H1 (cell line): ENCODE results near the gene DYNC2I2. TPM values are rescaled to one million over a fixed set of nuclear protein-coding genes. Genes with fewer than 3 reads are reported as not detected.
A peak's percentile ranks its signal among the peaks of the same experiment; 100 is the strongest.

Source experiments
- CTCF ChIA-PET: fragments of 300-600 bp; sonication (Branson Sonifier 250); formaldehyde crosslinking; loops from one replicate; lab custom pipeline; 2021; ENCODE audit not compliant: partially characterized antibody; lab: Charles Lee
- POLR2A ChIA-PET: fragments of 300-600 bp; sonication (Branson Sonifier 250); formaldehyde crosslinking; loops from one replicate; lab custom pipeline; 2021; ENCODE audit warnings: inconsistent platforms; ENCODE audit not compliant: partially characterized antibody; lab: Charles Lee
- DNase-seq, 2 experiments: peaks; one replicate each; pipeline versions ENCODE4 v3.0.0 to v3.0.0-alpha.2; 2010 to 2022; ENCODE audit warnings: low spot score in 2 of 2, low read depth in 1 of 2, mixed read lengths in 1 of 2
- FAIRE-seq: peaks from 2 replicates; lab custom pipeline; 2011; peaks lifted over from hg19 to GRCh38; lab: Jason Lieb, UNC
- H2AFZ ChIP-seq: 2 replicates; pipeline ENCODE4 v1.8.1; 2012; ENCODE audit warnings: low read length, inconsistent platforms
- H2AK5ac ChIP-seq: 2 replicates; pipeline ENCODE4 v1.6.1; 2013; ENCODE audit warnings: low read depth, low read length
- H2BK120ac ChIP-seq: replicated peaks from 2 replicates; pipeline ENCODE3; 2013; ENCODE audit warnings: low read depth, low read length, inconsistent platforms
- H2BK12ac ChIP-seq: 2 replicates; pipeline ENCODE4 v1.6.1; 2013; ENCODE audit warnings: low read depth, low read length
- H2BK15ac ChIP-seq: 2 replicates; pipeline ENCODE4 v1.6.1; 2013; ENCODE audit warnings: low read length
- H2BK20ac ChIP-seq: 2 replicates; pipeline ENCODE4 v1.6.1; 2013; ENCODE audit warnings: low read length
- H2BK5ac ChIP-seq: 2 replicates; pipeline ENCODE4 v1.6.1; 2013; ENCODE audit warnings: low read depth, low read length
- H3K14ac ChIP-seq: 2 replicates; pipeline ENCODE4 v1.6.1; 2013; ENCODE audit warnings: inconsistent platforms; ENCODE audit not compliant: insufficient read length
- H3K18ac ChIP-seq: 2 replicates; pipeline ENCODE4 v1.6.1; 2013; ENCODE audit warnings: low read length; ENCODE audit errors: extremely low read depth
- H3K23ac ChIP-seq: 2 replicates; pipeline ENCODE4 v1.6.1; 2013; ENCODE audit warnings: inconsistent platforms; ENCODE audit not compliant: insufficient read length
- H3K23me2 ChIP-seq: 2 replicates; pipeline ENCODE4 v1.6.1; 2013; ENCODE audit warnings: low read depth, low read length
- H3K27ac ChIP-seq: 2 replicates; pipeline ENCODE4 v1.6.1; 2011; ENCODE audit warnings: low read depth, low read length, inconsistent platforms
- H3K27me3 ChIP-seq, 4 experiments: replicated peaks in 1 of 4; 1 replicate in 1 of 4; 2 replicates in 3 of 4; pipeline versions ENCODE4 v1.6.1 to v1.8.1; 2011 to 2013; ENCODE audit warnings: low read length in 3 of 4, mild to moderate bottlenecking in 3 of 4, inconsistent platforms in 2 of 4, mixed read lengths in 2 of 4, moderate library complexity in 1 of 4; ENCODE audit not compliant: control insufficient read depth in 3 of 4, insufficient read depth in 3 of 4; ENCODE audit errors: extremely low read depth in 1 of 4
- H3K36me3 ChIP-seq, 4 experiments: 2 replicates each; pipeline versions ENCODE4 v1.6.1 to v1.8.1; 2011 to 2013; ENCODE audit warnings: mild to moderate bottlenecking in 4 of 4, low read length in 3 of 4, moderate library complexity in 2 of 4, control low read depth in 1 of 4, inconsistent platforms in 1 of 4; ENCODE audit not compliant: insufficient read depth in 4 of 4, control insufficient read depth in 2 of 4
- H3K4ac ChIP-seq: replicated peaks from 2 replicates; pipeline ENCODE3; 2013; ENCODE audit warnings: low read length, low read depth, mixed read lengths, inconsistent platforms; ENCODE audit not compliant: insufficient read length
- H3K4me1 ChIP-seq, 4 experiments: replicated peaks in 1 of 4; 1 replicate in 1 of 4; 2 replicates in 3 of 4; pipeline versions ENCODE4 v1.6.1 to v1.8.1; 2011 to 2013; ENCODE audit warnings: low read length in 3 of 4, inconsistent platforms in 2 of 4, mixed read lengths in 1 of 4; ENCODE audit not compliant: insufficient read depth in 4 of 4, control insufficient read depth in 3 of 4
- H3K4me2 ChIP-seq, 2 experiments: 2 replicates each; pipeline versions ENCODE4 v1.6.1 to v1.8.1; 2011 to 2013; ENCODE audit warnings: low read depth in 2 of 2, low read length in 2 of 2, control low read depth in 1 of 2, inconsistent platforms in 1 of 2, mild to moderate bottlenecking in 1 of 2; ENCODE audit not compliant: insufficient read depth in 1 of 2
- H3K4me3 ChIP-seq, 4 experiments: fragments of 200-600, 300-600 bp in 1 of 4; sonication (generic), shearing (Covaris generic), sonication (Bioruptor Twin) in 1 of 4; 2 replicates each; pipeline versions ENCODE4 v1.5.1 to v1.8.1; 2011 to 2016; ENCODE audit warnings: low read length in 4 of 4, low read depth in 3 of 4, control low read depth in 2 of 4, inconsistent platforms in 2 of 4, mild to moderate bottlenecking in 2 of 4, mixed read lengths in 1 of 4, moderate library complexity in 1 of 4; ENCODE audit not compliant: insufficient read depth in 2 of 4; ENCODE audit errors: extremely low read depth in 1 of 4
- H3K56ac ChIP-seq: replicated peaks from 2 replicates; pipeline ENCODE3; 2013; ENCODE audit warnings: low read depth, mild to moderate bottlenecking, mixed read lengths, low read length, inconsistent platforms; ENCODE audit not compliant: insufficient read length
- H3K79me1 ChIP-seq: 2 replicates; pipeline ENCODE4 v1.6.1; 2013; ENCODE audit warnings: low read depth, low read length, control low read depth
- H3K79me2 ChIP-seq, 2 experiments: 2 replicates each; pipeline versions ENCODE4 v1.6.1 to v1.8.1; 2012 to 2013; ENCODE audit warnings: low read length in 2 of 2, mild to moderate bottlenecking in 2 of 2, inconsistent platforms in 1 of 2; ENCODE audit not compliant: insufficient read depth in 2 of 2, control insufficient read depth in 1 of 2
- H3K9ac ChIP-seq, 4 experiments: replicated peaks in 1 of 4; 1 replicate in 1 of 4; 2 replicates in 3 of 4; pipeline versions ENCODE4 v1.6.1 to v1.8.1; 2011 to 2013; ENCODE audit warnings: low read depth in 3 of 4, low read length in 3 of 4, control low read depth in 2 of 4, mild to moderate bottlenecking in 2 of 4, moderate library complexity in 2 of 4, inconsistent platforms in 1 of 4; ENCODE audit errors: extremely low read depth in 1 of 4
- H3K9me3 ChIP-seq, 2 experiments: 2 replicates each; pipeline versions ENCODE4 v1.6.1 to v1.8.1; 2012 to 2013; ENCODE audit warnings: mild to moderate bottlenecking in 2 of 2, moderate library complexity in 2 of 2, control low read depth in 1 of 2, inconsistent platforms in 1 of 2, low read depth in 1 of 2, low read length in 1 of 2, mixed read lengths in 1 of 2; ENCODE audit not compliant: insufficient read depth in 2 of 2
- H4K20me1 ChIP-seq, 2 experiments: replicated peaks in 1 of 2; 2 replicates each; pipeline versions ENCODE3 to v1.8.1; 2011 to 2013; ENCODE audit warnings: inconsistent platforms in 2 of 2, low read length in 2 of 2, mild to moderate bottlenecking in 1 of 2; ENCODE audit not compliant: insufficient read depth in 2 of 2, control insufficient read depth in 1 of 2
- H4K5ac ChIP-seq: 2 replicates; pipeline ENCODE4 v1.6.1; 2013; ENCODE audit warnings: low read length, low read depth, mixed read lengths, inconsistent platforms; ENCODE audit not compliant: insufficient read length
- H4K8ac ChIP-seq: 2 replicates; pipeline ENCODE4 v1.8.0; 2013; ENCODE audit warnings: mild to moderate bottlenecking, moderate library complexity, low read length, inconsistent platforms; ENCODE audit not compliant: insufficient read depth; ENCODE audit errors: extremely low read depth
- H4K91ac ChIP-seq: replicated peaks from 2 replicates; pipeline ENCODE3; 2013; ENCODE audit warnings: low read length, mixed read lengths, inconsistent platforms; ENCODE audit not compliant: insufficient read length
- HDAC2 ChIP-seq, 2 experiments: fragments of 300-600 bp in 1 of 2; sonication (generic) in 1 of 2; IDR thresholded peaks; 2 replicates each; pipeline ENCODE4 v1.6.1; 2011 to 2012; ENCODE audit warnings: low read depth in 2 of 2, low read length in 2 of 2, mild to moderate bottlenecking in 2 of 2, moderate library complexity in 2 of 2, borderline replicate concordance in 1 of 2, inconsistent platforms in 1 of 2
- TAF7 ChIP-seq: optimal IDR thresholded peaks from 2 replicates; pipeline ENCODE3; 2011; ENCODE audit warnings: low read depth, mild to moderate bottlenecking, inconsistent platforms, low read length, moderate library complexity, borderline replicate concordance
- WGBS, 2 experiments: shearing (Covaris generic) in 1 of 2; methylation state at CpG; one replicate each; pipeline versions ENCODE4 v1.1.6 to v1.1.7; 2013 to 2015; ENCODE audit warnings: low lambda C conversion rate in 2 of 2, mixed read lengths in 2 of 2, inconsistent platforms in 1 of 2, low coverage in 1 of 2, missing lambda C conversion rate in 1 of 2; ENCODE audit not compliant: insufficient replicate concordance in 2 of 2, insufficient coverage in 1 of 2, insufficient read length in 1 of 2; ENCODE audit errors: extremely low coverage in 1 of 2, missing lambda C conversion rate in 1 of 2; 5-methylcytosine and 5-hydroxymethylcytosine counted together
- polyA plus RNA-seq, 7 experiments: library from polyadenylated mRNA; depleted of rRNA in 3 of 7; stranded (reverse) in 5 of 7; unstranded in 2 of 7; fragments of >200 nt in 5 of 7; fragments of 200-250 nt in 2 of 7; gene quantifications; 1 replicate in 5 of 7; 2 replicates in 1 of 7; 4 replicates in 1 of 7; pipeline versions ENCODE4 v1.2.1 to v1.2.3, GENCODE V29; 2011 to 2013; ENCODE audit warnings: missing spikeins in 2 of 7, mixed read lengths in 2 of 7
- total RNA-seq: library from RNA; stranded (reverse); fragmentation: NEBNext Ultra II Directional; extraction: Animal tissue kit (Norgen Biotek cat#: 25700); gene quantifications from 2 replicates; pipeline ENCODE4 v1.2.1, GENCODE V29; 2021

DYNC2I2 gene
- total and polyA plus RNA-seq, 2 of the 8 experiments (the other 6 are each of a cell fraction or from before 2014, with no cell fraction given), result 58.0 to 78.5 TPM

DNA sequence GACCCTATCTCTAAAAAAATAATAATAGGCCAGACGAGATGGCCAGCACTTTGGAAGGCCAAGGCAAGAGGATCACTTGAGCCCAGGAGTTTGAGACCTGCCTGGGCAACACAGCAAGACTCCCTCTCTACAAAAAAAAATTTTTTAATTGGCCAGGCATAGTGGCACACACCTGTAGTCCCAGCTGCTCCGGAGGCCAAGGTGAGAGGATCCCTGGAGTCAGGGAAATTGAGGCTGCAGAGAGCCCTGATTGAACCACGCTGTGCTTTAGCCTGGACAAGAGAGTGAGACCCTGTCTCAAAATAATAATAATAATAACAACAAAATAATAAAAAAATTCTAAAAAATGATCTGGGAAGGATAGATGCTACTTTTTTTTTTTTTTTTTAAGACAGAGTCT is 1.1 kb upstream of the DYNC2I2 start:
- no peak overlapping the region for H3K27ac ChIP-seq

More for the DNA sequence above, 1.1 kb upstream of the DYNC2I2 start:
- Histone ChIP-seq H2BK20ac (no peak overlapping the region), H3K27me3 (no peaks in the 10 kb centered on the region), H3K23me2 (peaks cover 4% of the 10 kb centered on the region; the same call in 1 of the 2 replicates), H3K4me2 (no peak overlapping the region; a peak in 1 of 4 replicates), H3K4ac (no peak overlapping the region), H2BK15ac (no peak overlapping the region), H2BK12ac (peak overlapping the region; percentile 90), H4K5ac (no peak overlapping the region), H2AFZ (no peak overlapping the region), H4K20me1 (peaks cover 0 to 2% of the 10 kb centered on the region in 2 experiments), H3K9me3 (no peaks in the 10 kb centered on the region), H3K4me3 (no peak overlapping the region), H3K56ac (no peak overlapping the region), H3K79me1 (no peaks in the 10 kb centered on the region; the same call in 1 of the 2 replicates), H2AK5ac (no peak overlapping the region), H3K9ac (no peak overlapping the region), H2BK120ac (no peak overlapping the region), H4K91ac (no peak overlapping the region), H3K18ac (no peak overlapping the region), H2BK5ac (no peak overlapping the region), H3K14ac (no peak overlapping the region), H3K23ac (no peak overlapping the region), H3K4me1 (no peaks in the 10 kb centered on the region; a peak in 2 of 7 replicates), H3K79me2 (no peaks in the 10 kb centered on the region), H3K36me3 (peaks cover 0 to 9% (median 0%) of the 10 kb centered on the region in 4 experiments; a peak in 1 of 8 replicates), H4K8ac (no peak overlapping the region)
- no peak for DNase-seq
- no peak for FAIRE-seq
- POLR2A ChIA-PET, result interaction anchor here (1.2 to 43.1 kb wide), 2 partner anchors 12 to 38 kb away, joined by 4 to 1197 read pairs; partner anchors contain the start of genes PKN3 and SET
- WGBS, 2 experiments, result 92% methylated on average over 3 of the region's 3 CpGs; no CpG with 5 or more reads in 1 of the 2 experiments
- TF ChIP-seq TAF7, result no peak
- TF ChIP-seq HDAC2 (IDR thresholded peaks at IDR 0.05; ENCODE audit: borderline replicate concordance in 1 of 2, low read depth in 2 of 2, low read length in 2 of 2), result 0 out of 4 replicates have a peak, but pooled peaks of 1 of the 2 experiments have one; percentile 14
- CTCF ChIA-PET, result interaction anchor here (0.7 to 1.2 kb wide), 2 partner anchors 12 to 15 kb away, joined by 3 to 4 read pairs; no protein-coding TSS in a partner anchor
